Measurements from ENCODE around the gene ADPRH. TPM values are rescaled to one million over a fixed set of nuclear protein-coding genes. Genes with fewer than 3 reads are reported as not detected.

The ADPRH gene
- total RNA-seq, 1 donor from 2014 or later: 6.0 TPM

DNA sequence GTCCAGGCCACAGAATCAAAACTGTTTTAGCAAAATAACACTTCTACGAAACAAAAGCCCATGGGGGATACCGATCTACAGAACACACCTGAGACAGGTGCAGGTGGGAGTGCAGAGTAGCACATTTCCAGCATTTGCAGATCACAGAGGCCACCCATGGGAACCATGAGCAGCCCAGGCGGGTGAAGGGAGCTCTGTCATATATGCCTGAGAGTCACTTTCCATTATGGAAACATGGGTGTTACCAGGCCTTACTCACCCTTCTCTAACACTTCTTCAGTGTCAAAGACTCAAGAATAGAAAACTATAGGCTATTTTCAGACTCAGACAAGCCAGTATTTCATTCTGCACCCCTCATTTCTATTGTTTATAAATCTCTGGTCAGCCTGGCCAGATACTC is 21.9 kb downstream of the ADPRH start:
- TF ChIP-seq, protein P1, sequence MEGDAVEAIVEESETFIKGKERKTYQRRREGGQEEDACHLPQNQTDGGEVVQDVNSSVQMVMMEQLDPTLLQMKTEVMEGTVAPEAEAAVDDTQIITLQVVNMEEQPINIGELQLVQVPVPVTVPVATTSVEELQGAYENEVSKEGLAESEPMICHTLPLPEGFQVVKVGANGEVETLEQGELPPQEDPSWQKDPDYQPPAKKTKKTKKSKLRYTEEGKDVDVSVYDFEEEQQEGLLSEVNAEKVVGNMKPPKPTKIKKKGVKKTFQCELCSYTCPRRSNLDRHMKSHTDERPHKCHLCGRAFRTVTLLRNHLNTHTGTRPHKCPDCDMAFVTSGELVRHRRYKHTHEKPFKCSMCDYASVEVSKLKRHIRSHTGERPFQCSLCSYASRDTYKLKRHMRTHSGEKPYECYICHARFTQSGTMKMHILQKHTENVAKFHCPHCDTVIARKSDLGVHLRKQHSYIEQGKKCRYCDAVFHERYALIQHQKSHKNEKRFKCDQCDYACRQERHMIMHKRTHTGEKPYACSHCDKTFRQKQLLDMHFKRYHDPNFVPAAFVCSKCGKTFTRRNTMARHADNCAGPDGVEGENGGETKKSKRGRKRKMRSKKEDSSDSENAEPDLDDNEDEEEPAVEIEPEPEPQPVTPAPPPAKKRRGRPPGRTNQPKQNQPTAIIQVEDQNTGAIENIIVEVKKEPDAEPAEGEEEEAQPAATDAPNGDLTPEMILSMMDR (conservative IDR thresholded peaks at IDR 0.05; ENCODE audit: low read depth, low read length): no peak
- no peak for DNase-seq (ENCODE audit: low read depth)
- no peak overlapping the region for H3K4me3 ChIP-seq (ENCODE audit: low read depth, low read length)

DNA sequence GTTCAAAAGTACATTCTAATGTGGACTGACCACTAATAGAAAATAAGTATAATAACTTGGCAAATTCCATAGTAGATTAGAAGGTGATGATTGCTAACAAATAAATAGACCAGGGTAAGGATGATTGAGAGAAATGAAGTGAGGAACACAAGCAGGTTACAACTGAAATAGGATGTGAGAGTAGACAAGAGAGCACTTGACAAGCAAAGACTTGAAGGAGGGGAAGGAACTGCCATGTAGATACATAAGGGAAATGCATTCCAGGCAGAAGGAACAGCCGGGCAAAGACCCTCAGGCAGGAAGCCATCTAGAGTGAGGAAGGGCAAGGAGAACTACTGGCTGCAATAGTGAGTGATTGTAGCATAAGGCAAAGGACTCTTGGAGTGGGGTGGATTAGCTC is 23.4 kb downstream of the ADPRH start:
- TF ChIP-seq, protein P1 (conservative IDR thresholded peaks at IDR 0.05; ENCODE audit: low read depth, low read length): no peak
- H3K4me3 ChIP-seq (ENCODE audit: low read depth, low read length): no peak overlapping the region
- no peak for DNase-seq (ENCODE audit: low read depth)

DNA sequence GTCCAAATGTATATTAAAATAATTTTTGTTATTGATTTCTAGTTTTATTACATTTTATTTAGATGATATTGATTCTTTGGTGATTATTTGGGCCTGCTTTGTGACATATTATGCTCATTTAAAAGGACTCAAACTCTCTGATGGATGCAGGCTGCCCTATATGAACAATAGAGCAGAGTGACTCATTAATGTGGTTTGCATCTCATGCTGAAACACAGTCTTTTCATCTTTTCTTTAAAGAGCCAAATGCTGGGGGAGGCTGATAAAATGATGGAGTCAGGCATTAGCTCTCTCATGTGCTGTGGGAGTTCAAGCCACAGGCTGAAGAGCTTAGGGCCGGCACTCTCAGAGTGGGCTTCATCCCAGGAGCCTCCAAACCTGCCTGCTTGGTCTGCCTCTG is 25.6 kb downstream of the ADPRH start:
- DNase-seq (ENCODE audit: low read depth): no peak
- TF ChIP-seq, protein P1 (conservative IDR thresholded peaks at IDR 0.05; ENCODE audit: low read depth, low read length): no peak

DNA sequence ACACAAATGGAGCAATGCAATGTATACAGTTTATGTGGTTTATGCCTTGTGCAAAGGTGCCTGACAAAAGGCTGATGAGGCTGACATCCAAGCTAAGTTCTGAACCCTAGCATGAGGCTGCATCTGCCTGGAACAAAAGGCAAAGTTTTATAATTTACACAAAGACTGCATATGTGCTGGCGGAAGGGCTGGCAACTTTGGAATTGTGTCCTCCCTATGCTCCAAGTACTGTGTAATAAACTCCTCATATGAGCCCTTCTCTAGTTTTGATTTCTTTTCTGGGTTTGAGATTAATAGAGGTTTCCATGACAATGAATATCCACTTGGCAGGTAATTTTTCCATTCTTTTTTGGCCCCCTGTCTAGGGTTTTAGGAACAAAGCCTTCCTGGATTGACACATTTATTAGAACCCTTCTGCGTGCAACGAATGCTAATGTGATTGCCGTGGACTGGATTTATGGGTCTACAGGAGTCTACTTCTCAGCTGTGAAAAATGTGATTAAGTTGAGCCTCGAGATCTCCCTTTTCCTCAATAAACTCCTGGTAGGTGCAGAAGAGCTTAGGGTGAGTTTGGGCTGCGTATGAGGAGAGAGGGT is 29.2 kb downstream of the ADPRH start:
- no peak overlapping the region for H3K4me3 ChIP-seq (ENCODE audit: low read depth, low read length)
- TF ChIP-seq, protein P1 (conservative IDR thresholded peaks at IDR 0.05; ENCODE audit: low read depth, low read length): no peak
- no peak for DNase-seq (ENCODE audit: low read depth)

More for the DNA sequence above, 25.6 kb downstream of the ADPRH start:
- H3K4me3 ChIP-seq (ENCODE audit: low read depth, low read length): no peak overlapping the region

DNA sequence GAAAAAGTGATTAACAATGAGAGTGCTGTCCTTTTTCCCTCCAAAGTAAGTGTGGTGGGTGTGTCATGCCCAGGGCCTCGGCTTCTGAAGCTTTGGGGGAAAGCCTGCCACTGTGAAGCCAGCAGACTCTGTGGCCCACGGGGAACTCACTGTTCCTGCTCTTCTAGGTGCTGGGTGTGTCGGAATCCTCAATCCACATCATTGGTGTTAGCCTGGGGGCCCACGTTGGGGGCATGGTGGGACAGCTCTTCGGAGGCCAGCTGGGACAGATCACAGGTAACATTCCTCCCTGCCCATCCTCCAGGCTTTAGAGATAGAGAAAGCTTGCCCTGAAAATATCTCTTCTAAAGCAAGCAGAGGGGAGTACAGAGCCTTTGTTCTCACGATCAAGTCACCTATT is 30.0 kb downstream of the ADPRH start:
- TF ChIP-seq, protein P1 (conservative IDR thresholded peaks at IDR 0.05; ENCODE audit: low read depth, low read length): no peak
- no peak for DNase-seq (ENCODE audit: low read depth)

DNA sequence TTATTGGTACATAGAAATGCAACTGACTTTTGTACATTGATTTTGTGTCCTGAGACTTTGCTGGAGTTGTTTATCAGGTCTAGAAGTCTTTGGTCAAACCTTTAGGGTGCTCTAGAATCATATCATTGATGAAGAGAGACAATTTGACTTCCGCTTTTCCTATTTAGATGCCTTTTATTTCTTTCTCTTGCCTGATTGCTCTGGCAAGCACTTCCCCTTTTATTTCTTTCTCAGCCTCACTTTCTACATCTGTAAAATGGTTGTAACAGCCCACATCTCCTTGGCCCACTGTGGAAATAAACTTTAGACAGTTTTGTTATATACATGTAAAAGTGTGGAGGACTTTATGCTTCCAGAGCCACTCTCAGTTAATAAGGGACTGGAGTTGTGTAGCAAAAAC is 32.4 kb downstream of the ADPRH start:
- TF ChIP-seq, protein P1 (conservative IDR thresholded peaks at IDR 0.05; ENCODE audit: low read depth, low read length): no peak
- no peak overlapping the region for H3K4me3 ChIP-seq (ENCODE audit: low read depth, low read length)
- DNase-seq (ENCODE audit: low read depth): no peak

More for the DNA sequence above, 30.0 kb downstream of the ADPRH start:
- no peak overlapping the region for H3K4me3 ChIP-seq (ENCODE audit: low read depth, low read length)

DNA sequence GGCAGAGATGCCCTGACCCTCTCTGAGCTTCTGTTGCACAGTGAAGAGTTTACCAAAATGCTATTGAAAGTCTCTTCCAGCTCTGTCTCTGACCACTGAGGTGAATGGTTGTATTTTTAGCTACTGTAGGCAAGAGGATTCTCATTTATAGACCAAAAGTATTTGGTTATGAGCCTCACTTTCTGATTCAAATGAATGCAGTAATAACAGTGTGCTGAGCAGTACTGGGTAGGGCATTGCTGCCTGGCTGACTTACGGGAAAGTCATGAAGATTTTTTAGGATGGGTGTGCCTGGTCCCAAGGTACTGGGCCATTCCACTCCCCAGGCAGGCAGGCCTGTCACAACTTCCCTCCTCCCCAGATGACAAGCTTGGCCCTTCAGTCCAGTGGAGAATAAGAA is 33.9 kb downstream of the ADPRH start:
- TF ChIP-seq, protein P1 (conservative IDR thresholded peaks at IDR 0.05; ENCODE audit: low read depth, low read length): no peak
- DNase-seq (ENCODE audit: low read depth): no peak
- no peak overlapping the region for H3K4me3 ChIP-seq (ENCODE audit: low read depth, low read length)
